Gastroesophageal sphincter (tissue), 4 donors: ENCODE results near the gene GPR39. TPM values are rescaled to one million over a fixed set of nuclear protein-coding genes. Genes with fewer than 3 reads are reported as not detected.

Experiments used
- ATAC-seq: fragments of 150-250 bp; one replicate; pipeline ENCODE4 v1.9.1; 2016; ENCODE audit warnings: mild to moderate bottlenecking, moderate library complexity
- H3K27ac ChIP-seq, 4 donors: fragments of 200-600 bp; sonication (generic) in 3 of 4; 1 replicate in 3 of 4; 2 replicates in 1 of 4; pipeline ENCODE4 v1.5.1; 2016 to 2019
- H3K27me3 ChIP-seq: fragments of 200-600 bp; sonication (generic); one replicate; pipeline ENCODE4 v1.5.1; 2019
- H3K36me3 ChIP-seq, 2 donors: fragments of 200-600 bp; sonication (generic); one replicate each; pipeline ENCODE4 v1.5.1; 2019; ENCODE audit warnings: control low read depth in 1 of 2
- H3K4me1 ChIP-seq, 3 donors: fragments of 200-600 bp; sonication (generic); 1 replicate in 2 of 3; 2 replicates in 1 of 3; pipeline ENCODE4 v1.5.1; 2016 to 2019; ENCODE audit warnings: control low read depth in 2 of 3
- H3K4me3 ChIP-seq, 2 donors: fragments of 200-600 bp; sonication (generic); one replicate each; pipeline ENCODE4 v1.5.1; 2019; ENCODE audit warnings: mild to moderate bottlenecking in 1 of 2, moderate library complexity in 1 of 2
- H3K9me3 ChIP-seq, 3 donors: fragments of 200-600 bp; sonication (generic); one replicate each; pipeline ENCODE4 v1.5.1; 2017 to 2019; ENCODE audit warnings: control low read depth in 2 of 3
- EP300 ChIP-seq: sonication (generic); formaldehyde crosslinking; IDR thresholded peaks from one replicate; pipeline ENCODE4 v1.6.1; 2017; ENCODE audit warnings: antibody characterized with exemption, mild to moderate bottlenecking
- POLR2A ChIP-seq, 2 donors: fragments of 450-650 bp; IDR thresholded peaks; one replicate each; pipeline ENCODE4 v1.6.1; 2017; ENCODE audit warnings: antibody characterized with exemption in 2 of 2, mild to moderate bottlenecking in 2 of 2, moderate library complexity in 1 of 2
- POLR2AphosphoS5 ChIP-seq: sonication (generic); formaldehyde crosslinking; IDR thresholded peaks from one replicate; pipeline ENCODE4 v1.6.1; 2017; ENCODE audit warnings: antibody characterized with exemption
- WGBS, 2 donors: methylation state at CpG; one replicate each; pipeline ENCODE4 v1.1.5; 2018; ENCODE audit warnings: low coverage in 1 of 2; 5-methylcytosine and 5-hydroxymethylcytosine counted together
- total RNA-seq, 4 donors: library from RNA; depleted of rRNA; stranded (reverse); fragments of >200 nt; gene quantifications; one replicate each; pipeline ENCODE4 v1.1.0, GENCODE V29; 2016
- TF ChIP-seq, protein P1 (sequence below), 4 experiments: fragments of 200-600 bp in 2 of 4; fragments of 450-650 bp in 2 of 4; sonication (generic) in 1 of 4; IDR thresholded peaks; one replicate each; pipeline ENCODE4 v1.5.1; 2017 to 2019; ENCODE audit warnings: antibody characterized with exemption in 4 of 4, mild to moderate bottlenecking in 2 of 4, moderate library complexity in 2 of 4

The GPR39 gene
- total RNA-seq, 4 donors from 2014 or later: 0.46 to 2.6 (median 0.69) TPM; not detected in 1

GRCh38 chr2:132560562-132560961 is 144.0 kb downstream of the GPR39 start:
- H3K36me3 ChIP-seq: no peaks in the 10 kb centered on the region
- H3K4me1 ChIP-seq: no peaks in the 10 kb centered on the region
- no peak for TF ChIP-seq POLR2A (IDR thresholded peaks at IDR 0.05)
- TF ChIP-seq POLR2AphosphoS5: no peak
- TF ChIP-seq EP300: no peak
- TF ChIP-seq, protein P1, sequence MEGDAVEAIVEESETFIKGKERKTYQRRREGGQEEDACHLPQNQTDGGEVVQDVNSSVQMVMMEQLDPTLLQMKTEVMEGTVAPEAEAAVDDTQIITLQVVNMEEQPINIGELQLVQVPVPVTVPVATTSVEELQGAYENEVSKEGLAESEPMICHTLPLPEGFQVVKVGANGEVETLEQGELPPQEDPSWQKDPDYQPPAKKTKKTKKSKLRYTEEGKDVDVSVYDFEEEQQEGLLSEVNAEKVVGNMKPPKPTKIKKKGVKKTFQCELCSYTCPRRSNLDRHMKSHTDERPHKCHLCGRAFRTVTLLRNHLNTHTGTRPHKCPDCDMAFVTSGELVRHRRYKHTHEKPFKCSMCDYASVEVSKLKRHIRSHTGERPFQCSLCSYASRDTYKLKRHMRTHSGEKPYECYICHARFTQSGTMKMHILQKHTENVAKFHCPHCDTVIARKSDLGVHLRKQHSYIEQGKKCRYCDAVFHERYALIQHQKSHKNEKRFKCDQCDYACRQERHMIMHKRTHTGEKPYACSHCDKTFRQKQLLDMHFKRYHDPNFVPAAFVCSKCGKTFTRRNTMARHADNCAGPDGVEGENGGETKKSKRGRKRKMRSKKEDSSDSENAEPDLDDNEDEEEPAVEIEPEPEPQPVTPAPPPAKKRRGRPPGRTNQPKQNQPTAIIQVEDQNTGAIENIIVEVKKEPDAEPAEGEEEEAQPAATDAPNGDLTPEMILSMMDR (IDR thresholded peaks at IDR 0.05): no peak
- no peak for ATAC-seq
- H3K4me3 ChIP-seq: no peak overlapping the region
- WGBS, 2 donors: 73 to 76% methylated on average over 2 of the region's 2 CpGs
- H3K27me3 ChIP-seq: no peaks in the 10 kb centered on the region
- H3K9me3 ChIP-seq: no peaks in the 10 kb centered on the region
- H3K27ac ChIP-seq: no peak overlapping the region

DNA sequence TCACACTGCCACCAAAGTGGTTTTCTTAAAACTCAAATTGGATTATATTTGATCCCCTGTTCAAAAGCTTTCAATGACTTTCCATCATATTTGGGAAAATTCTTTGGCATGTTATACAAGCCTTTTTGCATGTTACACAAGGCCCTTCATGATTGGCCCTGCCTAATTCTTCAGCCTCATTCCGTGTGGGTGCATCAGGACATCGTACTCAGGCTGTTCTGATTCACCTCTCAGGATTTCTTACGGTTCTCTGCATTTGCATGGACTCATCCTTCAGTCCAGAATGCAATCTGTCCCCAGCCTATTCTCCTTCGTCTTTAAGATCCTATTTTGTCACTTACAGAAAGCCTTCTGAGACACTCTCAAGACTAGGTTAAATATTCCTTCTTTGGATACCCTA is 145.6 kb downstream of the GPR39 start:
- H3K4me3 ChIP-seq: no peak overlapping the region
- H3K27ac ChIP-seq: no peak overlapping the region
- no peaks in the 10 kb centered on the region for H3K4me1 ChIP-seq
- H3K36me3 ChIP-seq: no peaks in the 10 kb centered on the region
- 82 to 100% methylated on average over 3 to 4 of the region's 4 CpGs for WGBS, 2 donors
- H3K9me3 ChIP-seq: no peaks in the 10 kb centered on the region
- H3K27me3 ChIP-seq: no peaks in the 10 kb centered on the region
- TF ChIP-seq EP300: no peak
- TF ChIP-seq, protein P1 (IDR thresholded peaks at IDR 0.05): no peak
- TF ChIP-seq POLR2A (IDR thresholded peaks at IDR 0.05): no peak
- TF ChIP-seq POLR2AphosphoS5: no peak
- ATAC-seq: no peak

GRCh38 chr2:132564065-132564464 is 147.5 kb downstream of the GPR39 start:
- no peak for ATAC-seq
- H3K4me1 ChIP-seq: no peaks in the 10 kb centered on the region
- no peak overlapping the region for H3K27ac ChIP-seq
- no peaks in the 10 kb centered on the region for H3K36me3 ChIP-seq
- H3K4me3 ChIP-seq: no peak overlapping the region
- 94 to 100% methylated on average over 2 of the region's 2 CpGs for WGBS, 2 donors
- no peaks in the 10 kb centered on the region for H3K9me3 ChIP-seq
- no peak for TF ChIP-seq POLR2AphosphoS5
- no peak for TF ChIP-seq POLR2A (IDR thresholded peaks at IDR 0.05)
- TF ChIP-seq, protein P1 (IDR thresholded peaks at IDR 0.05): no peak
- no peak for TF ChIP-seq EP300
- H3K27me3 ChIP-seq: no peaks in the 10 kb centered on the region

DNA sequence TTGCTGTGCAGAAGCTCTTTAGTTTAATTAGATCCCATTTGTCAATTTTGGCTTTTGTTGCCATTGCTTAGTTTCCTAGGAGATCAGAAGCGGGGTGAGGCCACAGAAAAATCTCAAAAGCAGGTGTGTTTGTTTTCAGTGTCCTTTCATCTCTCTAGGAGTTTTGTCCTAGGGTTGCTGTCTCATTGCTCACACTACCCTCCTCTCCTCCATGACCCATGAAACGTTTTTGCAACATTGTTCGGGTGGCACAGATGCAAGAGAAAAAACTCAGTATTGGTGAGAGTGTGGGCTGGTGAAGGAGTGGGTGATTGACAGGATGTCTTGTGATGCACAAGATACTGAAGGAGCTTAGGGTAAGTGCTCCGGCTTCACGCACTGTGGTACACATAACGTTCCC is 149.8 kb downstream of the GPR39 start:
- Histone ChIP-seq H3K27ac (no peak overlapping the region), H3K27me3 (peaks cover 7% of the 10 kb centered on the region), H3K9me3 (no peaks in the 10 kb centered on the region), H3K4me1 (no peaks in the 10 kb centered on the region), H3K36me3 (no peaks in the 10 kb centered on the region), H3K4me3 (no peak overlapping the region)
- TF ChIP-seq POLR2AphosphoS5: no peak
- no peak for TF ChIP-seq POLR2A (IDR thresholded peaks at IDR 0.05)
- TF ChIP-seq, protein P1 (IDR thresholded peaks at IDR 0.05): no peak
- no peak for TF ChIP-seq EP300
- WGBS, 2 donors: 83% methylated on average over 6 of the region's 6 CpGs; no CpG with 5 or more reads in 1 of the 2 donors
- ATAC-seq: no peak

- no peak overlapping the region for H3K4me3 ChIP-seq
- H3K9me3 ChIP-seq: no peaks in the 10 kb centered on the region
- no peak for ATAC-seq
- no peaks in the 10 kb centered on the region for H3K36me3 ChIP-seq
- H3K27ac ChIP-seq: no peak overlapping the region
- H3K27me3 ChIP-seq: peaks cover 7% of the 10 kb centered on the region
- 89 to 93% methylated on average over 5 of the region's 5 CpGs for WGBS, 2 donors
- TF ChIP-seq, protein P1 (IDR thresholded peaks at IDR 0.05): no peak
- TF ChIP-seq POLR2AphosphoS5: no peak
- no peak for TF ChIP-seq EP300
- TF ChIP-seq POLR2A (IDR thresholded peaks at IDR 0.05): no peak
- no peaks in the 10 kb centered on the region for H3K4me1 ChIP-seq
Observed at GRCh38 chr2:132567682-132568081, 151.1 kb downstream of the GPR39 start.
